Daoy (cell line): ENCODE results near the gene PIGQ. TPM values are rescaled to one million over a fixed set of nuclear protein-coding genes. Genes with fewer than 3 reads are reported as not detected.

ENCODE experiments used
- DNase-seq: peaks from one replicate; pipeline ENCODE4 v3.0.0-alpha.2; 2015; ENCODE audit warnings: low read depth
- total RNA-seq: library from RNA; depleted of rRNA; stranded (reverse); fragments of >200 nt; shearing (Covaris generic); gene quantifications from 2 replicates; pipeline ENCODE4 v1.2.3, GENCODE V29; 2014

Gene PIGQ
- total RNA-seq, 1 experiment from 2014 or later: 16.3 TPM

DNA sequence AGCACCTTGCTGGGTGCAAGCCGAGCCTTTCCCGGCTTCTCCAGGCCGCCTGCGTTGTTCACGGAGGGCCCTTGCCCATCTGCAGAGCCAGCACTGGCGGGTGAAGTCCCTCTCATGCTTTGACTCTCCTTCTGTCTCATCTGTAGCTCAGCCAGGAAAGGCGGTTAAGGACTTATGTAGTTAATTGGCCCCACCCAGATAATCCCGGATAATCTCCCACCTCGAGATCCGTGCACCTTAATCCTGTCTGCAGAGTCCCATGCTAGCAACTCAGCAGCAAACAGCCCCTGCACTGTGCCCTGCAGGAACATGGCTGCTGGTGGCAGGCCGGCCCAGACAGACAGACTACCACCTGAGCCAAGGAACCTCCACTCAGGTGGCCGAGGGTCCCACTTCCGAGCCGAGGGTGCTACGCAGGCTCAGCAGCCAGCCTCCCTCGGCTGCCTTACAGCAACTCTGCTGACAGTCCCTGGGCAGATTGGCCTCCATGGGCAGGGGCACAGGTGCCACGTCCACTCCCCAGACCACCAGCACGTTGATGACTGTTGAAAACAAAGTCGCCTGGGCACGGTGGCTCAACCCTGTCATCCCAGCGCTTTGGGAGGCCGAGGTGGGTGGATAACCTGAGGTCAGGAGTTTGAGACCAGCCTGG is 37.0 kb downstream of the PIGQ start:
- no peak for DNase-seq

DNA sequence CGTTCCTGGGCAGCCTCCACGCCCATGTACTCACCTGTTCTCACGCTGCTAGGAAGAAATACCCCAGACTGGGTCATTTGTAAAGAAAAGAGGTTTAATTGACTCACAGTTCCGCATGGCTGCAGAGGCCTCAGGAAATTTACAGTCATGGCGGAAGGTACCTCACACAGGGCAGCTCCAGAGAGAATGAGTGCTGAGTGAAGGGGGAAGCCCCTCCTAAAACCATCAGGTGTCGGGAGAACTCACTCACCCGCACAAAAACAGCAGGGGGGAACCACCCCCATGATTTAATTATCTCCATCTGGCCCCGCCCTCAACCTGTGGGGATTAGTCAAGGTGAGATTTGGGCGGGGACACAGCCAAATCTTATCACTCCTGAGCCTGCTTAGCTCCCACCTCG is 38.3 kb downstream of the PIGQ start:
- no peak for DNase-seq

DNA sequence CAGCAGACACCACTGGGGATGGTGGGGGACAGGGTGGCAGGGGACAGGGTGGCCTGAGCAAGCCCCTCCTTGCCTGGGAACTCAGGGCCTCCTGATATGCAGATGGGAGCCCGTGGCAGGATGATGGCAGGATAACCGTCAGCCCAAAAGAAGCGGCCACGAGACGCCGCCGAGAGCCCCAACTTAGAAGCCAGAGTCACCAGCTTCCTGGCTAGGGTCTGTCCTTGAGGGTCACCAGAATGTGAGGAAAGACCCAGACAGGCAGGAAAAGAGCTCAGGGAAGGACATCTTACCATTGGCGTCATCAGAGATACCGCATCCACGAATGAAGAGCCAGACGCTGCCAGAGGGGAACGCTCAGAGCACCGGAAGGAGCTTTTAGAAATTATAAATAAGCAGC is 39.5 kb downstream of the PIGQ start:
- no peak for DNase-seq

DNA sequence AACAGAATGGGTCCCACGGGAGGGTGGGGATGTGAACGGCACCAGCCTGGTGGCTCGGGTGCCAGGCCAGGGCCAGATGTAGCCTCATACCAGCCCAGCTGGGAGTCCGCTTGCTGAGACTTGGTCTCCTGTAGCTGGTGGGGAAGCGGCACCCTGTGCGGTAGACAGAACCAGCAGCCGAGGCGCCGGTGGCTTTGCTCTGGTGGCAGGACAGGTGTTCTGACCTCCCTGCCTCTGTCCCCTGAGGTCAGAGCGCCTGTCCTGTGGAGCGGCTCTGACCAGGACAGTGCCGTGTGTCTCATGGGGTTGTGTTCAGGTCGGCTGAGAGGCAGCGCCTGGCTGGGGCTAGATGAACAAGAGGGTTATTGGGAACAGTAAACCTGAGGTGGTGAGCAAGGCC is 40.2 kb downstream of the PIGQ start:
- no peak for DNase-seq

DNA sequence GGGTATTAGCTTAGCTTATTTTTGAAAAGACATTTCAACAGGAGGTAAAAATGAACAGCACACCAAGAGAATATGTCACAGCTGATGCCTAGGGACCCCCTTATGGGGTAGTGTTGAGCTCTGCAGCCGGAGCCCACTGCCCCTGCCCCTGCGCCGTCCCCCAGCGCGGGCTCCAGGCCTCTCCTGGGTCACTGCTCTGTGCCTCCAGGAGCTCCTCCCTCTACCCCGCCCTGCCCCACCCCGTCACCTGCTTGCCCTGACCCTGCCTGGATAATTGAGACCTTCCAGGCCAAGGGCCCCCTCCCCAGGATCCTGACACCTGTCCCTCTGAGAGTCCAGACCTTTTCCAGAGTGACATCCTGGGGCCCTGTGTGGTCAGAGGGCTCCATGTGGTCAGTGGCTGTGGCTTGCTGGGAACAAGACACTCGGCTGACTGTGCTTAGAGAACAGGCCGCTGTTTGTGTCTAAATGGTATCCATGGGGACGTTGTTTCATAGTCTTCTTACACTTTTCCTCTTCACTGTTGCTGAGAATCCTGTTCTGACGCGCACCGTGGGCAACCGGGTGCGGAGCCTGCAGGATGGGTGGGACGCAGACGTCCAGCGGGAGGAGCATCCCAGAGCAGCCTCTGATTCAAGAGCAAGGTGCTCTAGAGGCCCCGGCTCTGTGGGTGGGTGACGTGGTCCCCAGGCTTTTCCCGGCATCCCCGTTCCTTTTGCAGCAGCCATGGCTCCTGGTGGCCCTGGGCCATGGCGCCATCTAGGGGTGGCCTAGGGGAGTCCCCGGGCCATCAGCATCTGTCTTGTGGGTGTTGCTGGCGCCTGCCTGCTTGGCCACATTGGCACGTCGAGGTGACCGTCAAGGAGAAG is 41.0 kb downstream of the PIGQ start:
- DNase-seq: peak; percentile 86

DNA sequence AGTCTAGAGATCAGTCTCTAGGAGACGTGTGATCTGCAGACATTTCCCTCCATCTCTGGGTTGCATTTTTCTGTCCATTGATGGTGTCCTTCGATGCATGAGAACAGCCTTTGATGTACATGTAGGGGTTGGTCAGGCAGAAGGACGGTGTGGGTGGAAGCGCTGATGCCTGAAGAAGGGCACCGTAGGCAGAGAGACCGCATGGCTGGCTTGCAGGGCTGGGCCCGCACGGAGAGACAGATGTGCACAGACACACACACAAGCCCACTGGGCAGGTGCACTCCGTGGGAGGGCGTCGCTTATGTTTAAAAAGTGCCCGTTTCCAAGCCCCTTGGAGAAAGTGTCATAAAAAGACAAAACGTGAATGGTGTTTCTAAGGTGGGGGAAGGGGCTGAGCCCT is 45.4 kb downstream of the PIGQ start:
- no peak for DNase-seq

DNA sequence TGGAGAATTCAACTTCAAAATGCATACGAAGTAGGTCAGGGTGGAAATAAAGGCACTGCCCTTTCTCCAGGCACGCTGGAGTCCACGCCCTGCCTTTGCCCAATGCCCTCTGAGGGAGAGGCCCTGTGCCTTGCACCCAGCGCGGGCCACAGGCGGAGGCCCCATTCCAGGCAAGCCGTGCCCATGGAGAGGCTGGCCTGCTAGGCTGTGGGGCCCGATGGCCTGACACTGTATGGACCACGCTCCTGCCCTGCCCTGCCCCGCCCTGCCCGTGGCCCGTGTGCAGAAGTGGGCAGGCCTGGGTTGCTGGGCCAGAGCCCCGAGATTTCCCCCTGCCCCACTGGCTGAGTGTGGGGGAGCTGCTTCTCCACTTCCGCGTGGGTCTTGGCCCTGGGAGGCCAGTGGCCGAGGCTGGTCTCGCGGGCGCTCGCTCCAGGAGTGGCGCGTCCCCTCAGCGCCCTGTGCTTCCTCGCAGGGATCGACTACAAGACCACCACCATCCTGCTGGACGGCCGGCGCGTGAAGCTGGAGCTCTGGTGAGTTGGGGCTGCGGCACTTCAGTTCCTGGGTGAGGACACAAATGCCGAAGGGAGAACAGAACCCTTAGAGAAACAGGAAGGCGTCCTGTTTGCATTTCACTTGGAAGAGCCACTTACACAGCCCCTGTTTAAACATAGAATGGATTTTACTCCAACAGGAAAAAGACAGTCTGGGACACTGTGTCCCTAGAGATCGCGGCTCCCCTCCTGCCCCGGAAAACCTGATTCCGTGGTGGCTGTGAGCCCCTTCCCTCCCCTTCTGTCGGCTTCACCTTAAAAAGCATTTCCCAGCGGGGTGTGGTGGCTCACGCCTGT is 47.2 kb downstream of the PIGQ start:
- DNase-seq: no peak

DNA sequence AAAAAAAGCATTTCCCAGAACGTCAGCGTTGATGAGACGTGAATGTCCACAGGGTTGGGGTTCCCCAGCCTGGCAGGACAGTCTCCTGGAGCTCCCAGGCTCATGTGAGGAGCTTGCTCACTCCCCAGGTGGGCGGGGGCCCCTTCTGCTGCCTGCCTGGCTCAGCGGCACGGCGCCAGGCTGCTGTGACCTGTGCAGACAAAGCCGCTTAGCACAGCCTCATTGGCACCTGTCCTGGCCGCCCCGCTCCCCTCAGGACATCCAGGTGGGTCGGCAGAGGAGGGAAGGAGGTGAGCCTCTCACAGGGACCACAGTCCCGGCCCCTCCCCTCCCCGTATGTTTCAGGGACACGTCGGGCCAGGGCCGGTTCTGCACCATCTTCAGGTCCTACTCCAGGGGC is 48.1 kb downstream of the PIGQ start:
- no peak for DNase-seq

DNA sequence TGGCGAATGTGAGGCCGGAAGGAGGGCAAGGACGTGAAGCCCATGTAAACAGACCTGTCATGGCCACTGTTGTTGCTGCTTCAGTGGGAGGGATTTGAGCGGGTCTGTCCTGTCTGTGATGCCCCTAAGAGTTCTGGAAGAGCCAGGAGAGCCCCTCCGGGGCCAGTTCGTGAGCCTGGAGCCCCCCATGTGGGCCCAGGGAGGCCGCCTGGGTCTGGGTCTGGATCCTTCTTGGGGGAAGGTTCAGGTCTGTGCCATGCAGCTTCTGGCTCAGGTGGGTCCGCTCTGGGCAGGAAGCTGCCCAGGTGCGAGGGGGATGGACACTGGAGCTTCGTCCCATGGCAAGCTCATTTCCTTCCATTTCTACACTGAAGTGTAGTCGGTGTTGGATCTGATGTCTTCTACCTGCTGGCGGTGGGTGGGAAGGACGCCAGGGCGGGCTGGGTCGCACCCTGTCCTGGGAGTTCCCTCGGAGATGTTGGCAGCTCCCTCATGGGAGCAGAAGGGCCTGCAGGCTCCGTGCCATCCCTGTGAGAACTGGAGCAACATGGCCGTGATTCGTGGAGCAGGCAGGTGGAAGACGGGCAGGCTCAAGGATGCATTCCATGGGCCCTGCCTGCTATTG is 49.8 kb downstream of the PIGQ start:
- DNase-seq: no peak

DNA sequence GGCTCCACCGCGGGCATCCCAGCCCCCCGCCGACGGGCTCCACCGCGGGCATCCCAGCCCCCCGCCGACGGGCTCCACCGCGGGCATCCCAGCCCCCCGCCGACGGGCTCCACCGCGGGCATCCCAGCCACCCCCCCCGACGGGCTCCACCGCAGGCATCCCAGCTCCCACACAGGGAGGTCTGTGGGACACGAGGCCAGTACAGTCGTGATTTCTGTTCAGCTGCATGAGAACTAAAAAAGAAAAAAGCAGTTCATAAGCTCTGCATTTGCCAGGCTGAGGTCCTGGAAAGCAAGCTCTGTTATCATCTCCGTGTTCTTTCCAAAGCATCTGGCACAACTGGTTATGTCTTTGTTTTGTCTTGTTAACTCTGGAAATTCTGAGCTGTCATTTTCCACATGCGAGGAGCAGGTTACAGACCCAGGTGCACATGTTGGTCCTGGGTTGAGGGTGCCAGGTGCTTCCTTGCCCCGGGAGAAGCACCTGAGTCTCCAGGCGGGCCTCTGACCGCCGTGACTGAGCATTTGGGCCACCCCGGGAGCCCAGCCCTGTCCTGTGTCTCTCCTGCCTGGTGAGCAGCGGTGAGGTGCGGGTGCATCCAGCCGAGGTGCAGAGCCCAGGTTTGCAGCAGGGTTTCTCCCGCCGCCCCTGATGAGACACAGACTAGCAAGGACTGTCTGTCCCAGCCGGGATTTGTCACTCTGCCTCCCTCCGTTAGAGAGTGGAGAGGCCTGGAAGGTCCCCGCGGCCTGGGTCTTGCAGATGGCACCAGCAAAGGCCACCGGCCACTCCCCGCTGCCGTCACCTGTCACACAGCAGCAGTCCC is 51.1 kb downstream of the PIGQ start:
- DNase-seq: no peak

DNA sequence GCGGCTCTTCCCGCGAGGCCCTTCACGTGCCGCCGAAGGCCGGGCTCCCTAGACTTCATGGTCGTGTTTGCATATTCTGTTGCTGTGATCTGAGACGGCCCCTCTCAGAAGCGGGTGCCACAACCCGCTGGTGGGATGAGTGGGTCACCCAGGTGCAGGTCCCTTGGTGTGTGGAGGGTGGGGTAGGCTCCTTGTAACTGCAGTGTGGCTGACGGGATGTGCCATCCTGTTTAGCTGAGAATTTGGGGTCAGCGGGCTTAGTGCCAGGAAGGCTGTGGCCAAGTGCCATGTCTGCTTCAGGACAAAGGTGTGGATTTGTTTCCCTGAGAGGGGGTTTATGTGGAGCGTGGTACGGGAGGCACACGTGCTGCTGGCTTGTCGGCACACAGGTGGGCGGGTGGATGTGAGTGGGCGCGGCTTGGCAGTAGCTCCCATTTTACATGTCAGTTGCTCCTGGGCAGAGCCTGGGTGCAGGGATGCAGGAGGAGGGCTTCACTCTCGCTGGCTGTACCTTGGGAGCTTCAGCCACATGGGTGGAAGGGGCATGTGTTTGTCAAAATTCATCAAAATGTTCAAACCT is 51.8 kb downstream of the PIGQ start:
- DNase-seq: no peak

DNA sequence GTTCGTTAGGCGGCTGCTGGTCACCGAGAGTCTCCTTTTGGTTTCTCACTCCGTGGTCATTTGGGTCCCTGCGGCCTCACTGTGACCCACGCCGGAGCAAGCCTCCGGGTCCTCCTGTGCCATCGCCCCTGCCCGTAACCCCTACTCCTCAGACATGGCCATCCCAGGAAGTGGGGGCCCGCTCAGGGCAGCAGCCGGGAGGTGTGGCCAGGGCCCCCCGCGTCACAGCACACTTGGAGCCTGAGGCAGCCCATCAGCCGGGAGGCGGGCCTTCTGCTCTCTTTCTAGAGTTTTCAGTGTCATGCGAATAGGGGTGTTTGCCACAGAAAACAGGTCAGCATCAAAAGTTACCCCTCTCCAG is 53.1 kb downstream of the PIGQ start:
- no peak for DNase-seq

DNA sequence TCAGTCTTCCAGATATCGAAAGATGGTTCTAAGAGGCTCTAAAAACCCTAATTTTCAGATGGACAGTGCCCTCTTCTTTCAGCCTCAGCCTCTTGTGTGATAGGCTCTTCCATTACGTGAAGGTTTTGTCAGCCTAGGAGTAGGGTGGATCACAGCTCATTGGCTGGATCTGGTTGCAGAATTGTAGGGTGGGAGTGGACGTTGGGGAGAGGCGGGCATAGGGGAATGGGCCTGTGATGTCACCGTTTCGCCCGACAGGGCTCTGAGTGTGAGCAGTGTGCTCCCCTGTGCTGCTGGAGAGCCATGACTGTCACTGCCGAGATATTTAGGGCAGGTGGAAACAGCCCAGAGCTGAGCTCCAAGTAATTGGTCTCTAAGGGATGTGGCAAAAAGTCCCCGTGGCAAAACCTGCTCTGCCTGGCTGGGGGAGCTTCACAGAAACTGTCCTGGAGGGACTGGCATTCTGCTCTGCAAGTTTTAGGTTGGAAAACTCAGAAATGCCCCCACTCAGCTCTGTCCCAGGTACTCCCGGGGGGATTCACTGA is 54.8 kb downstream of the PIGQ start:
- DNase-seq: no peak

DNA sequence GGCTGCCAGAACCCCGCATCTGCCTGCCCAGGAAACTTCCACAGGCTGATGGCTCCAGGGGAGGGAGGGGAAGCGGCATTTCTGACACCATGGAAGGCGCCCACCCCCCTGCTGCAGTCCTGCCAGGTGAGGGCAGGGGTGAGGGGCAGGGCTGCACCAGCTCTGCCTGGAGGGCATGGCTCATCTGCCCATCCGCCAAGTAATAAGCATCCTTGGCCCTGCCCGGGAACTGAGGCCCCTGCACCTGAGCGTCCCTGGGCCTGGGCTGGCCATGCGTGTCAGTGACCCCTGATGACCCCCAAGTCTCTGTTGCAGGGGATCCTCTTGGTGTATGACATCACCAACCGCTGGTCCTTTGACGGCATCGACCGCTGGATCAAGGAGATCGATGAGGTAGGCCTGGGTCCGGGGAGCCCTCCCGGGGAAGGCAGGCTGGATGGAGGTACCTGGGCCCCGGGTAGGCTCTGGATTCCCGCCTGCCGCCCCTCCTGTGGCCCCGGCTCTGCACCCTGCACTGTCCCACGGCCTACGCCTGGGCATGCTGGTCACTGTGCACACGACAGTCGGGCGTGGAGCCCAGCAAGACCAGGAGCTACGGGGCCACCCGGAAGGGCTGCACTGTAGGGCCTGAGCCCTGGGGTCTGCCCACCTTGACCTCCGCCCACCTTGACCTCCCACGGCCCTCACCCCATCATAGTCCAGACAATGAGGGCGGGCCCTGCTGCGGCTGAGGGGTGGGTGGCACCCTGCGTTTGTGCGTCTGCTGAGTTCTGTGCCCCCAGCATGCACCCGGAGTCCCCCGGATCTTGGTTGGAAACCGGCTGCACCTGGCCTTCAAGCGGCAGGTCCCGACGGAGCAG is 55.6 kb downstream of the PIGQ start:
- no peak for DNase-seq

DNA sequence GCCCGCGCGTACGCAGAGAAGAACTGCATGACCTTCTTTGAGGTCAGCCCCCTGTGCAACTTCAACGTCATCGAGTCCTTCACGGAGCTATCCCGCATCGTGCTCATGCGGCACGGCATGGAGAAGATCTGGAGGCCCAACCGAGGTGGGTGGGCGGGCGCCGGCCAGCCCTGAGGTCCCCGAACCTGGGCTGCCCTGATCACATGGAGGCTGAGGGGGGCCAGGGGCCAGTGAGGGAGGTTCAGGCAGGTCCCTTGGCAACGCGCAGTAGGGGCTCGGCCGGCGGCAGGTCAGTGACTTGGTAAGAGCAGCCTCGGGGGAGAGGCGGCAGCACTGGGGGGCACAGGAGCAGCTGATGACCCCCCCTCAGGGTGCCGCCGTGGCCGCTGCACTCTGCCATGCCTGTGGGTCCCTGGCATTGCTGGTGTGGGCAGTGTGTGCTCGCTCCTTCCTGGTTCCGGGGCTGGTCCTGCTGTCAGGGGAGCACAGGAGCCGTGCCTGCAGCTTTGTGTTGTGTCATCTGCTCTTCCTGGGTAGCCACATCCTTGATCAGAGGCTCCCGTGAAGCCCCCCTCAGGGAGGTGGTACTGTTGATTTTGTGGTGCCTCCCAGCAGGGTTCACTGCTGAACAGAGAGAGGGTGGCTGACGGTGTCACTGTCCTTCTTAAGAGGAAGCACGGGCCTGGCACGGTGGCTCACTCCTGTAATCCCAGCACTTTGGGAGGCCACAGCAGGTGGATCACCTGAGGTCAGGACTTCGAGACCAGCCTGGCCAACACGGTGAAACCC is 56.4 kb downstream of the PIGQ start:
- no peak for DNase-seq

DNA sequence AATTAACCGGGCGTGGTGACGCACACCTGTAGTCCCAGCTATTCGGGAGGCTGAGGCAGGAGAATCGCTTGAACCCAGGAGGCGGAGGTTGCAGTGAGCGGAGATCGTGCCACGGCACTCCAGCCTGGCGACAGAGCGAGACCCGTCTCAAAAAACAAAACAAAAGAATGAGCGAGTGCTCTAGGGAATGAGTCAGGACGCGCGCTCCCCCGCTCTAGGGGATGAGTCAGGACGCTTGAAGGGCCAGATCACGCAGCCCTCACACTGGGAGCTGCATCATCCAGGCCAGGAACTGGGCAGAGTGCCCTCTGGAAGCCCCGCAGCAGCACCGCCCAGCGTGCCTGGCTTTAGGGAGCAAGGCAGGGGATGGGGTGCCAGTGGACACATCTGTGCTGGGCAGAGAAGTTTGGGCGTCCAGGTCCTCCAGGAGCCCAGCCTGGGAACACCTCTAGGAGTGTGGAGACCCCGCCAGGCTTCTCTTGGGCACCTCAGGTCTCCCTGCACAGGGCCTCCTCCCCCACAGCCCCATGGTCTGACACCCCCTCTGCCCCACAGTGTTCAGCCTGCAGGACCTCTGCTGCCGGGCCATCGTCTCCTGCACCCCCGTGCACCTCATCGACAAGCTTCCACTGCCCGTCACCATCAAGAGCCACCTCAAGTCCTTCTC is 57.2 kb downstream of the PIGQ start:
- DNase-seq: peak; percentile 97

DNA sequence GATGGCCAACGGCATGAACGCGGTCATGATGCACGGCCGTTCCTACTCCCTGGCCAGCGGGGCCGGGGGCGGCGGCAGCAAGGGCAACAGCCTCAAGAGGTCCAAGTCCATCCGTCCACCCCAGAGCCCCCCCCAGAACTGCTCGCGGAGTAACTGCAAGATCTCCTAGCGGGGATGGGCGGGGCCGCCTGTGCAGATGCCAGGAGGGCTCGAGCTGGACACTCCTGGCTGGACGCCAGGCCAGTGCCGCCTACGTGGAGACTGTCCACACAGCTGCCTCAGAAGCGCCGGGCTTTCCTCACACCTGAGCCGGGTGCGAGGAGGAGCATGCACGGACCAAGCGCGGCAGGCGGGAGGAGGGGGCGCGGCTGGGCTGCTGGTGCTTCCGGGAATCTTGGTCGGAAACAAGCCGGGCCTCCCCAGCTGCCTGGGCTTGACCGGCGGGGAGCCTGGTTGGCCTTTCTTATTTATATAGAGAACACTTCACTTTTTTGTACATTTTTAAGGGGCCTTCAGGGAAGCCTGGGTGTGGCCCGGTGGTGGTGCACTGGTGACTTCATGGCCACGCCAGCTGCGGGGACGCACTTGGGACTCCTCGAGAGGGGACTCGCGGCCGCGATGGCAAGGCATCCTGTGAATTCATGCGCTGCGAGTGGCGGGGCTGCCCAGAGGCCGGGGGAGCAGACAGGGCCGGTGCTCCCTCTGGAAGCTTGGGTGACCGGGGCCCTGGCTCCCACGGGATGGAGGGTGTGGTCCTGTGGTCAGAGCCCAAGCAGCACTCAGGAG is 57.9 kb downstream of the PIGQ start:
- DNase-seq: peak; percentile 65
